ENCODE results near the gene TNK1.

GRCh38 chr17:7363311-7363710 lies 17.6 kb upstream of the TNK1 start:
- TF ChIP-seq CTCF (IDR thresholded peaks at IDR 0.05; ENCODE audit: low read length) (no peak), EZH2 (IDR thresholded peaks at IDR 0.05; ENCODE audit: borderline replicate concordance, low read length) (no peak)
